Parathyroid adenoma (tissue), 2 donors: ENCODE measurements around the gene CAMK1D.

Experiments
- H2AFZ ChIP-seq: fragments of 300-600 bp; sonication (generic); one replicate; pipeline ENCODE4 v1.7.0; 2017; ENCODE audit warnings: antibody characterized with exemption, mild to moderate bottlenecking
- H3K27ac ChIP-seq: fragments of 300-600 bp; sonication (generic); one replicate; pipeline ENCODE4 v1.7.0; 2017
- H3K27me3 ChIP-seq: fragments of 300-600 bp; sonication (generic); one replicate; pipeline ENCODE4 v1.7.0; 2017; ENCODE audit warnings: low read length; ENCODE audit not compliant: control insufficient read depth, insufficient read depth
- H3K36me3 ChIP-seq: fragments of 300-600 bp; sonication (generic); one replicate; pipeline ENCODE4 v1.7.0; 2017; ENCODE audit warnings: low read length; ENCODE audit not compliant: control insufficient read depth, insufficient read depth
- H3K4me1 ChIP-seq: fragments of 300-600 bp; sonication (generic); one replicate; pipeline ENCODE4 v1.7.0; 2017; ENCODE audit warnings: control low read depth
- H3K4me2 ChIP-seq: fragments of 300-600 bp; sonication (generic); one replicate; pipeline ENCODE4 v1.7.0; 2017; ENCODE audit warnings: low read length
- H3K4me3 ChIP-seq: fragments of 300-600 bp; sonication (generic); one replicate; pipeline ENCODE4 v1.7.0; 2017; ENCODE audit warnings: low read depth, low read length
- H3K79me2 ChIP-seq: fragments of 300-600 bp; sonication (generic); one replicate; pipeline ENCODE4 v1.7.0; 2017; ENCODE audit warnings: control low read depth
- H3K9ac ChIP-seq: fragments of 300-600 bp; sonication (generic); one replicate; pipeline ENCODE4 v1.7.0; 2017; ENCODE audit warnings: mild to moderate bottlenecking
- H3K9me3 ChIP-seq: fragments of 300-600 bp; sonication (generic); one replicate; pipeline ENCODE4 v1.7.0; 2017; ENCODE audit warnings: low read length; ENCODE audit not compliant: control insufficient read depth
- CTCF ChIP-seq: fragments of 300-600 bp; sonication (generic); IDR thresholded peaks from one replicate; pipeline ENCODE4 v1.7.0; 2017; ENCODE audit warnings: antibody characterized with exemption, mild to moderate bottlenecking
- donor health status: primary hyperparathyroidism.

Gene CAMK1D

GRCh38 chr10:12396567-12396966, 47.2 kb downstream of the CAMK1D start:
- no peak overlapping the region for H2AFZ ChIP-seq

GRCh38 chr10:12397147-12397896, 48.0 kb downstream of the CAMK1D start:
- Histone ChIP-seq H3K4me2 (no peak overlapping the region), H3K27ac (no peak overlapping the region), H3K9me3 (no peaks in the 10 kb centered on the region), H3K4me3 (no peak overlapping the region), H3K9ac (no peak overlapping the region), H3K79me2 (no peaks in the 10 kb centered on the region), H3K4me1 (no peaks in the 10 kb centered on the region), H3K36me3 (no peaks in the 10 kb centered on the region), H3K27me3 (no peaks in the 10 kb centered on the region), H2AFZ (no peak overlapping the region)
- TF ChIP-seq CTCF: no peak

More at GRCh38 chr10:12396567-12396966, 47.2 kb downstream of the CAMK1D start:
- Histone ChIP-seq H3K4me1 (no peaks in the 10 kb centered on the region), H3K4me2 (no peak overlapping the region), H3K9me3 (no peaks in the 10 kb centered on the region), H3K36me3 (no peaks in the 10 kb centered on the region), H3K79me2 (no peaks in the 10 kb centered on the region), H3K27ac (no peak overlapping the region), H3K27me3 (no peaks in the 10 kb centered on the region), H3K4me3 (no peak overlapping the region), H3K9ac (no peak overlapping the region)
- TF ChIP-seq CTCF: no peak

- Histone ChIP-seq H3K4me2 (no peak overlapping the region), H3K79me2 (no peaks in the 10 kb centered on the region), H2AFZ (no peak overlapping the region), H3K9ac (no peak overlapping the region), H3K27me3 (no peaks in the 10 kb centered on the region), H3K27ac (no peak overlapping the region), H3K4me1 (no peaks in the 10 kb centered on the region), H3K36me3 (no peaks in the 10 kb centered on the region), H3K9me3 (no peaks in the 10 kb centered on the region), H3K4me3 (no peak overlapping the region)
- TF ChIP-seq CTCF: no peak
Measured at GRCh38 chr10:12397941-12398340, 48.6 kb downstream of the CAMK1D start.

- no peaks in the 10 kb centered on the region for H3K79me2 ChIP-seq
- no peak overlapping the region for H3K4me3 ChIP-seq
- H3K9ac ChIP-seq: no peak overlapping the region
- no peak for TF ChIP-seq CTCF
- H3K27ac ChIP-seq: no peak overlapping the region
- H3K27me3 ChIP-seq: no peaks in the 10 kb centered on the region
- H3K4me1 ChIP-seq: no peaks in the 10 kb centered on the region
- no peaks in the 10 kb centered on the region for H3K36me3 ChIP-seq
- H2AFZ ChIP-seq: no peak overlapping the region
- H3K4me2 ChIP-seq: no peak overlapping the region
- no peaks in the 10 kb centered on the region for H3K9me3 ChIP-seq
Measured at GRCh38 chr10:12400266-12400931, 51.1 kb downstream of the CAMK1D start.
